Measurements from ENCODE around the gene DAND5.

Gene DAND5

GRCh38 chr19:13018035-13018914 is 48.9 kb downstream of the DAND5 start:
- no peak for TF ChIP-seq YY1 (IDR thresholded peaks at IDR 0.05; ENCODE audit: insufficient read depth, insufficient read length)
- no peak for TF ChIP-seq ZNF274 (IDR thresholded peaks at IDR 0.05; ENCODE audit: low read depth, low read length)
- TF ChIP-seq SUZ12 (IDR thresholded peaks at IDR 0.05; ENCODE audit: extremely low read depth, insufficient read depth, insufficient read length), result no peak
- peaks cover 12% of the 10 kb centered on the region for H3K4me1 ChIP-seq (ENCODE audit: insufficient read depth, insufficient read length)
- H3K27me3 ChIP-seq (ENCODE audit: insufficient read depth, insufficient read length), result peaks cover 100% of the 10 kb centered on the region
- H3K9ac ChIP-seq (ENCODE audit: insufficient read length, low read depth), result no peak overlapping the region
- H3K36me3 ChIP-seq (ENCODE audit: insufficient read depth, insufficient read length, low read length), result no peaks in the 10 kb centered on the region
- H3K4me3 ChIP-seq (ENCODE audit: insufficient read length, low read depth), result no peak overlapping the region
- H3K9me3 ChIP-seq (ENCODE audit: insufficient read depth, low read length), result no peaks in the 10 kb centered on the region
- DNase-seq (ENCODE audit: low read depth, low spot score), result no peak

- Histone ChIP-seq H3K9ac (ENCODE audit: insufficient read length, low read depth) (no peak overlapping the region), H3K9me3 (ENCODE audit: insufficient read depth, low read length) (no peaks in the 10 kb centered on the region), H3K4me1 (ENCODE audit: insufficient read depth, insufficient read length) (peaks cover 13% of the 10 kb centered on the region), H3K36me3 (ENCODE audit: insufficient read depth, insufficient read length, low read length) (no peaks in the 10 kb centered on the region), H3K27me3 (ENCODE audit: insufficient read depth, insufficient read length) (peaks cover 99% of the 10 kb centered on the region), H3K4me3 (ENCODE audit: insufficient read length, low read depth) (no peak overlapping the region)
- DNase-seq (ENCODE audit: low read depth, low spot score), result no peak
- TF ChIP-seq ZNF274 (IDR thresholded peaks at IDR 0.05; ENCODE audit: low read depth, low read length) (no peak), SUZ12 (IDR thresholded peaks at IDR 0.05; ENCODE audit: extremely low read depth, insufficient read depth, insufficient read length) (no peak), YY1 (IDR thresholded peaks at IDR 0.05; ENCODE audit: insufficient read depth, insufficient read length) (no peak)
Measured at GRCh38 chr19:13019332-13019731, 50.0 kb downstream of the DAND5 start.

DNA sequence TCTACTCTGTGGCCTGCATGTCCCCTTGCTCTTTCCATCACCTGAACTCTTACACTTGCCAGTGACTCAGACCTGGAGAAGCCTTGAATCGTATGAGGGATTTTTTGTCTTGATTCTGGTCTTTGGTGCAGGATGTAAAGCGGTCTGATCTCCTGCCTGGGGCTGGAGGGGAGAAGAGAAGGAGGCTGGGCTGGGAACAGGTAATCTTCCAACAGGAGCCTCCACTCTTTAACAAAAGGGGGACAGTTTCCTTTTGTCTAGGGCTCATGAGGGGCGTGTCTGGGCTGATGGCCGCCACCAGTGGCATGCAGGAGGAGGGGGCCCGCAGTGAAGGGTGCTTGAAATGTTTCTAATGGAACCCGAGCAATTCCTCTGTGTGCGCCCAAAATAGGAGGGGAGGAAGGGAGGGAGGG is 50.6 kb downstream of the DAND5 start:
- Histone ChIP-seq H3K9ac (ENCODE audit: insufficient read length, low read depth) (no peak overlapping the region), H3K4me3 (ENCODE audit: insufficient read length, low read depth) (no peak overlapping the region), H3K36me3 (ENCODE audit: insufficient read depth, insufficient read length, low read length) (no peaks in the 10 kb centered on the region), H3K4me1 (ENCODE audit: insufficient read depth, insufficient read length) (peaks cover 20% of the 10 kb centered on the region), H3K9me3 (ENCODE audit: insufficient read depth, low read length) (no peaks in the 10 kb centered on the region), H3K27me3 (ENCODE audit: insufficient read depth, insufficient read length) (peaks cover 99% of the 10 kb centered on the region)
- DNase-seq (ENCODE audit: low read depth, low spot score), result peak; percentile 71
- TF ChIP-seq ZNF274 (IDR thresholded peaks at IDR 0.05; ENCODE audit: low read depth, low read length) (no peak), SUZ12 (IDR thresholded peaks at IDR 0.05; ENCODE audit: extremely low read depth, insufficient read depth, insufficient read length) (no peak), YY1 (IDR thresholded peaks at IDR 0.05; ENCODE audit: insufficient read depth, insufficient read length) (no peak)

GRCh38 chr19:13022111-13022858 is 52.9 kb downstream of the DAND5 start:
- H3K9ac ChIP-seq (ENCODE audit: insufficient read length, low read depth), result no peak overlapping the region
- H3K27me3 ChIP-seq (ENCODE audit: insufficient read depth, insufficient read length), result peaks cover 99% of the 10 kb centered on the region
- TF ChIP-seq ZNF274 (IDR thresholded peaks at IDR 0.05; ENCODE audit: low read depth, low read length) (no peak), SUZ12 (IDR thresholded peaks at IDR 0.05; ENCODE audit: extremely low read depth, insufficient read depth, insufficient read length) (no peak), YY1 (IDR thresholded peaks at IDR 0.05; ENCODE audit: insufficient read depth, insufficient read length) (no peak)
- peaks cover 20% of the 10 kb centered on the region for H3K4me1 ChIP-seq (ENCODE audit: insufficient read depth, insufficient read length)
- H3K4me3 ChIP-seq (ENCODE audit: insufficient read length, low read depth), result no peak overlapping the region
- DNase-seq (ENCODE audit: low read depth, low spot score), result no peak
- H3K36me3 ChIP-seq (ENCODE audit: insufficient read depth, insufficient read length, low read length), result no peaks in the 10 kb centered on the region
- H3K9me3 ChIP-seq (ENCODE audit: insufficient read depth, low read length), result no peaks in the 10 kb centered on the region

DNA sequence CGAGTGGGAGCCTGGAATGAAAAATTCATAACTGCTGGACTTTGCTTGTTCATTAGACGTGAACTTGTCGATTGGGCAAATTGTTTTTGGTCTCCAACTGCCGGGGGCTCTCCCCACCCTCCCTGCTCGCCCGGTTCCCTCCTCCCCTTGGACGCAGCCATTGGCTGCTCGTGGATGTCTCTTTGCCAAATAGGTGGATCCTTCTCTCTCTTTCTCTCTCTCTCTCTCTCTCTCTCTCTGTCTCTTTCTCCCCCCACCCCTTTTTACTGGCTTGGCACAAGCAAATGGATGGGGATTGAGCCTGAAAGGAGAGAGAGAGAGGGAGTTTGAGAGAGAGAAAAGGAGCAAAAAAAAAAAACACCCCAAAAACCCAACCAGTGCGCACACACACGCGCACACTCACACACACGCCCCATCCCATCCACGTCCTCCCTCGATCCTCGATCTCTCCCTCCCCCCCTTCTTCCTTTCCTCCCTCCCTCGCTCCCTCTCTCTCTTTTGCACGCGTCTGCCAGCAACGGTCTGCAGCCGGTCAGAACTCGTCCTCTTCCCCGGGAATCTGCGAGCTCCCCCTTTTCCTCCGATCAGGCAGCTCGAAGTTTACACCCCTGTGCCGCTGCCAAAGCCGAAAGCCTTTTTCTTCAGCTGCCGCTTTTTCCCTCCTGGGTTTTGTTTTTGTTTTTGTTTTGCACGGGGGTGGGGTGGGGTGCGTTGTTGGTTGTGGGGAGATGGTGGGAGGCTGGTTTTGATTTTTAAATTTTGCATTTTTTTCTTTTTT is 53.7 kb downstream of the DAND5 start:
- Histone ChIP-seq H3K4me3 (ENCODE audit: insufficient read length, low read depth) (peak overlapping the region; percentile 8), H3K36me3 (ENCODE audit: insufficient read depth, insufficient read length, low read length) (no peaks in the 10 kb centered on the region), H3K27me3 (ENCODE audit: insufficient read depth, insufficient read length) (peaks cover 99% of the 10 kb centered on the region), H3K9me3 (ENCODE audit: insufficient read depth, low read length) (no peaks in the 10 kb centered on the region), H3K9ac (ENCODE audit: insufficient read length, low read depth) (no peak overlapping the region), H3K4me1 (ENCODE audit: insufficient read depth, insufficient read length) (peaks cover 20% of the 10 kb centered on the region)
- TF ChIP-seq YY1 (IDR thresholded peaks at IDR 0.05; ENCODE audit: insufficient read depth, insufficient read length) (no peak), ZNF274 (IDR thresholded peaks at IDR 0.05; ENCODE audit: low read depth, low read length) (no peak), SUZ12 (IDR thresholded peaks at IDR 0.05; ENCODE audit: extremely low read depth, insufficient read depth, insufficient read length) (no peak)
- no peak for DNase-seq (ENCODE audit: low read depth, low spot score)

GRCh38 chr19:13023656-13024055 is 54.3 kb downstream of the DAND5 start:
- no peaks in the 10 kb centered on the region for H3K9me3 ChIP-seq (ENCODE audit: insufficient read depth, low read length)
- no peak overlapping the region for H3K4me3 ChIP-seq (ENCODE audit: insufficient read length, low read depth)
- H3K4me1 ChIP-seq (ENCODE audit: insufficient read depth, insufficient read length), result peaks cover 17% of the 10 kb centered on the region
- no peak overlapping the region for H3K9ac ChIP-seq (ENCODE audit: insufficient read length, low read depth)
- TF ChIP-seq ZNF274 (IDR thresholded peaks at IDR 0.05; ENCODE audit: low read depth, low read length), result no peak
- no peak for TF ChIP-seq YY1 (IDR thresholded peaks at IDR 0.05; ENCODE audit: insufficient read depth, insufficient read length)
- no peak for TF ChIP-seq SUZ12 (IDR thresholded peaks at IDR 0.05; ENCODE audit: extremely low read depth, insufficient read depth, insufficient read length)
- H3K36me3 ChIP-seq (ENCODE audit: insufficient read depth, insufficient read length, low read length), result no peaks in the 10 kb centered on the region
- DNase-seq (ENCODE audit: low read depth, low spot score), result no peak
- H3K27me3 ChIP-seq (ENCODE audit: insufficient read depth, insufficient read length), result peaks cover 99% of the 10 kb centered on the region

Data from NT2/D1 (cell line).